Uterus (tissue), 4 donors: Measurements from ENCODE around the gene SPEM3. TPM values are rescaled to one million over a fixed set of nuclear protein-coding genes. Genes with fewer than 3 reads are reported as not detected.
A peak's percentile ranks its signal among the peaks of the same experiment; 100 is the strongest.

Source experiments
- DNase-seq, 2 donors: peaks; one replicate each; pipeline ENCODE4 v3.0.0-alpha.2; 2019 to 2020
- H3K27ac ChIP-seq, 2 donors: fragments of 200-600 bp; sonication (generic); 1 replicate in 1 of 2; 2 replicates in 1 of 2; pipeline ENCODE4 v1.5.1; 2016 to 2018
- H3K27me3 ChIP-seq, 2 donors: fragments of 200-600 bp; sonication (generic); one replicate each; pipeline ENCODE4 v1.5.1; 2018 to 2019; ENCODE audit warnings: control low read depth in 1 of 2
- H3K36me3 ChIP-seq, 2 donors: fragments of 200-600 bp; sonication (generic); one replicate each; pipeline ENCODE4 v1.5.1; 2019; ENCODE audit warnings: control low read depth in 1 of 2
- H3K4me1 ChIP-seq, 2 donors: fragments of 200-600 bp; sonication (generic); one replicate each; pipeline ENCODE4 v1.5.1; 2018 to 2019; ENCODE audit warnings: control low read depth in 1 of 2
- H3K4me3 ChIP-seq, 2 donors: fragments of 200-600 bp; sonication (generic); 1 replicate in 1 of 2; 2 replicates in 1 of 2; pipeline ENCODE4 v1.5.1; 2018 to 2019; ENCODE audit warnings: mild to moderate bottlenecking in 1 of 2
- H3K9me3 ChIP-seq, 2 donors: fragments of 200-600 bp; sonication (generic); one replicate each; pipeline ENCODE4 v1.5.1; 2019; ENCODE audit warnings: control low read depth in 1 of 2
- POLR2A ChIP-seq, 2 donors: fragments of 450-650 bp; IDR thresholded peaks; one replicate each; pipeline ENCODE4 v1.6.1; 2016; ENCODE audit warnings: antibody characterized with exemption in 2 of 2, mild to moderate bottlenecking in 1 of 2, moderate library complexity in 1 of 2
- intact Hi-C: fragments of 100-400 bp; cut with DNase I; formaldehyde crosslinking; loops from one replicate; pipeline ENCODE4 v1.15.1; 2023; ENCODE audit warnings: low total_unique reads
- total RNA-seq, 4 donors: library from RNA; depleted of rRNA in 3 of 4; stranded (reverse); fragments of >200 nt in 3 of 4; gene quantifications; one replicate each; pipeline versions ENCODE4 v1.1.0 to v1.2.4, GENCODE V29; 2014 to 2023
- TF ChIP-seq, protein P1 (sequence below), 4 experiments: fragments of 200-600 bp in 2 of 4; fragments of 450-650 bp in 2 of 4; sonication (generic) in 2 of 4; IDR thresholded peaks; one replicate each; pipeline ENCODE4 v1.5.1; 2016 to 2019; ENCODE audit warnings: antibody characterized with exemption in 4 of 4, mild to moderate bottlenecking in 2 of 4, moderate library complexity in 1 of 4
- donor health status: DM: yes; HTN: yes; CAD: no.

The SPEM3 gene
- total RNA-seq, 4 donors from 2014 or later, result not detected

GRCh38 chr17:7436556-7437368, 8.1 kb downstream of the SPEM3 start:
- intact Hi-C loops, result loop anchor here (10.0 kb wide), 1 partner anchor 48 kb away; the partner anchor contains the start of genes POLR2A and SLC35G6
- H3K27ac ChIP-seq, result peak overlapping the region; percentile 28 to 64
- no peaks in the 10 kb centered on the region for H3K36me3 ChIP-seq
- peak overlapping the region; percentile 16 to 26 for H3K4me3 ChIP-seq
- peaks cover 0 to 43% of the 10 kb centered on the region in 2 donors for H3K4me1 ChIP-seq
- H3K27me3 ChIP-seq, result peaks cover 0 to 23% of the 10 kb centered on the region in 2 donors
- peak in 1 of 2 donors; percentile 43 for TF ChIP-seq POLR2A (IDR thresholded peaks at IDR 0.05)
- TF ChIP-seq, protein P1, sequence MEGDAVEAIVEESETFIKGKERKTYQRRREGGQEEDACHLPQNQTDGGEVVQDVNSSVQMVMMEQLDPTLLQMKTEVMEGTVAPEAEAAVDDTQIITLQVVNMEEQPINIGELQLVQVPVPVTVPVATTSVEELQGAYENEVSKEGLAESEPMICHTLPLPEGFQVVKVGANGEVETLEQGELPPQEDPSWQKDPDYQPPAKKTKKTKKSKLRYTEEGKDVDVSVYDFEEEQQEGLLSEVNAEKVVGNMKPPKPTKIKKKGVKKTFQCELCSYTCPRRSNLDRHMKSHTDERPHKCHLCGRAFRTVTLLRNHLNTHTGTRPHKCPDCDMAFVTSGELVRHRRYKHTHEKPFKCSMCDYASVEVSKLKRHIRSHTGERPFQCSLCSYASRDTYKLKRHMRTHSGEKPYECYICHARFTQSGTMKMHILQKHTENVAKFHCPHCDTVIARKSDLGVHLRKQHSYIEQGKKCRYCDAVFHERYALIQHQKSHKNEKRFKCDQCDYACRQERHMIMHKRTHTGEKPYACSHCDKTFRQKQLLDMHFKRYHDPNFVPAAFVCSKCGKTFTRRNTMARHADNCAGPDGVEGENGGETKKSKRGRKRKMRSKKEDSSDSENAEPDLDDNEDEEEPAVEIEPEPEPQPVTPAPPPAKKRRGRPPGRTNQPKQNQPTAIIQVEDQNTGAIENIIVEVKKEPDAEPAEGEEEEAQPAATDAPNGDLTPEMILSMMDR (IDR thresholded peaks at IDR 0.05), result peak; percentile 59 to 97 (median 92)
- H3K9me3 ChIP-seq, result no peaks in the 10 kb centered on the region
- peak; percentile 57 to 75 for DNase-seq

DNA sequence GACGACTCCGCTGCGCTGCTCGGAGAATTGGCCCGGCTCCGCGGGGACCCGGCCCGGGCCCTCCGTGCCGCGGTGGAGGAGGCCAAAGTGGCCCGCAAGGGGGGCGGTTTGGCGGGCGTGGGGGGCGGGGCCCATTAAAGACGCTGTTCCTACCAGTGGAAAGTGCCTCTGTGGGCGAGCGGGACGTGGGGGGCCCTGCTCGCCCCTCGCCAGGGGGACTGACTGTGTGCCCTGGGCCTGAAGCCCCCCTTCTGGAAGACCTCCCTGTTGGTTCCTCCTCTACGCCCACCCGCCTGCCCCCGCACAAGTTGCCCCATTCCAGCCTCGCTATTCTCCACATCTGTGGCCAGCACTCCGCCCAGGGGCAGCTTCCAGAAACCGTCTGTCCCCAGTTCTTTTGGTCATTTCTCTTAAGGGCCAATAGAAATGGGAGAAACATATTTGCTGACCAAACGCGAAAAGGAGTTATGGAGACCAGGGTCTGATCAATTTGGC, 8.8 kb downstream of the SPEM3 start:
- H3K9me3 ChIP-seq, result no peaks in the 10 kb centered on the region
- H3K27ac ChIP-seq, result peak overlapping the region; percentile 41 to 64
- no peak for TF ChIP-seq POLR2A (IDR thresholded peaks at IDR 0.05)
- TF ChIP-seq, protein P1 (IDR thresholded peaks at IDR 0.05), result no peak
- H3K4me3 ChIP-seq, result peak overlapping the region; percentile 15 to 16
- H3K27me3 ChIP-seq, result peaks cover 0 to 23% of the 10 kb centered on the region in 2 donors
- DNase-seq, result no peak
- no peaks in the 10 kb centered on the region for H3K36me3 ChIP-seq
- intact Hi-C loops, result loop anchor here (10.0 kb wide), 1 partner anchor 47 kb away; the partner anchor contains the start of genes POLR2A and SLC35G6
- peaks cover 0 to 43% of the 10 kb centered on the region in 2 donors for H3K4me1 ChIP-seq

GRCh38 chr17:7437950-7438614, 9.4 kb downstream of the SPEM3 start:
- peak overlapping the region; percentile 16 for H3K4me3 ChIP-seq
- intact Hi-C loops, result loop anchor here (10.0 kb wide), 1 partner anchor 47 kb away; the partner anchor contains the start of genes POLR2A and SLC35G6

GRCh38 chr17:7438656-7439460, 10.2 kb downstream of the SPEM3 start:
- DNase-seq, result no peak
- TF ChIP-seq, protein P1 (IDR thresholded peaks at IDR 0.05), result no peak
- no peak for TF ChIP-seq POLR2A (IDR thresholded peaks at IDR 0.05)
- Histone ChIP-seq H3K27ac (peak overlapping the region; percentile 41 to 64), H3K4me1 (peaks cover 0 to 43% of the 10 kb centered on the region in 2 donors), H3K9me3 (no peaks in the 10 kb centered on the region), H3K27me3 (peaks cover 0 to 23% of the 10 kb centered on the region in 2 donors), H3K36me3 (no peaks in the 10 kb centered on the region), H3K4me3 (peak overlapping the region in 1 of 2 donors; percentile 16)
- intact Hi-C loops, result loop anchor here (10.0 kb wide), 1 partner anchor 46 kb away; the partner anchor contains the start of genes POLR2A and SLC35G6

More at GRCh38 chr17:7437950-7438614, 9.4 kb downstream of the SPEM3 start:
- peak; percentile 50 to 54 for DNase-seq
- TF ChIP-seq, protein P1 (IDR thresholded peaks at IDR 0.05), result no peak
- peak; percentile 5 to 9 for TF ChIP-seq POLR2A (IDR thresholded peaks at IDR 0.05)
- Histone ChIP-seq H3K4me1 (peaks cover 0 to 43% of the 10 kb centered on the region in 2 donors), H3K27ac (peak overlapping the region; percentile 41 to 64), H3K36me3 (no peaks in the 10 kb centered on the region), H3K9me3 (no peaks in the 10 kb centered on the region), H3K27me3 (peaks cover 0 to 23% of the 10 kb centered on the region in 2 donors)
